ENCODE data around the gene BTG1.
A peak's percentile ranks its signal among the peaks of the same experiment; 100 is the strongest.

BTG1 gene

GRCh38 chr12:92145731-92146496 lies at the start of gene BTG1:
Gene BTG1, minus strand, starts transcription at chr12:92145846. Its CDS starts 311 bp downstream, at chr12:92145535.
- DNase-seq: peak; percentile 100

GRCh38 chr12:92194561-92194960 lies 48.9 kb upstream of the BTG1 start:
- DNase-seq: no peak

- no peak for DNase-seq
These were observed 48.2 kb upstream of the BTG1 start for GRCh38 chr12:92193846-92194245.

- no peak for DNase-seq
These were observed 47.4 kb upstream of the BTG1 start for GRCh38 chr12:92193063-92193462.

GRCh38 chr12:92192360-92192759 lies 46.7 kb upstream of the BTG1 start:
- no peak for DNase-seq

GRCh38 chr12:92191061-92191460 lies 45.4 kb upstream of the BTG1 start:
- peak; percentile 36 for DNase-seq

- DNase-seq: no peak
These were observed 43.0 kb upstream of the BTG1 start for GRCh38 chr12:92188517-92189188.

- DNase-seq: no peak
These were observed 40.4 kb upstream of the BTG1 start for GRCh38 chr12:92186038-92186470.

- DNase-seq: no peak
These were observed 39.4 kb upstream of the BTG1 start for GRCh38 chr12:92185052-92185451.

- no peak for DNase-seq
These were observed 37.9 kb upstream of the BTG1 start for GRCh38 chr12:92183575-92183974.

GRCh38 chr12:92178340-92178739 lies 32.7 kb upstream of the BTG1 start:
- no peak for DNase-seq

- DNase-seq: no peak
These were observed 31.0 kb upstream of the BTG1 start for GRCh38 chr12:92176646-92177045.

GRCh38 chr12:92175961-92176360 lies 30.3 kb upstream of the BTG1 start:
- no peak for DNase-seq

GRCh38 chr12:92170050-92170449 lies 24.4 kb upstream of the BTG1 start:
- no peak for DNase-seq

GRCh38 chr12:92167075-92167474 lies 21.4 kb upstream of the BTG1 start:
- no peak for DNase-seq

GRCh38 chr12:92164712-92165111 lies 19.1 kb upstream of the BTG1 start:
- no peak for DNase-seq

GRCh38 chr12:92162079-92162478 lies 16.4 kb upstream of the BTG1 start:
- peak; percentile 68 for DNase-seq

GRCh38 chr12:92158796-92159439 lies 13.3 kb upstream of the BTG1 start:
- DNase-seq: peak; percentile 48

- DNase-seq: no peak
These were observed 11.2 kb upstream of the BTG1 start for GRCh38 chr12:92156704-92157395.

GRCh38 chr12:92156139-92156538 lies 10.5 kb upstream of the BTG1 start:
- DNase-seq: peak; percentile 10

- peak; percentile 27 for DNase-seq
These were observed 10.1 kb upstream of the BTG1 start for GRCh38 chr12:92155733-92156132.

GRCh38 chr12:92151916-92152315 lies 6.3 kb upstream of the BTG1 start:
- no peak for DNase-seq

- DNase-seq: no peak
These were observed 3.9 kb upstream of the BTG1 start for GRCh38 chr12:92149563-92149962.
